ENCODE measurements around the gene FER.

DNA sequence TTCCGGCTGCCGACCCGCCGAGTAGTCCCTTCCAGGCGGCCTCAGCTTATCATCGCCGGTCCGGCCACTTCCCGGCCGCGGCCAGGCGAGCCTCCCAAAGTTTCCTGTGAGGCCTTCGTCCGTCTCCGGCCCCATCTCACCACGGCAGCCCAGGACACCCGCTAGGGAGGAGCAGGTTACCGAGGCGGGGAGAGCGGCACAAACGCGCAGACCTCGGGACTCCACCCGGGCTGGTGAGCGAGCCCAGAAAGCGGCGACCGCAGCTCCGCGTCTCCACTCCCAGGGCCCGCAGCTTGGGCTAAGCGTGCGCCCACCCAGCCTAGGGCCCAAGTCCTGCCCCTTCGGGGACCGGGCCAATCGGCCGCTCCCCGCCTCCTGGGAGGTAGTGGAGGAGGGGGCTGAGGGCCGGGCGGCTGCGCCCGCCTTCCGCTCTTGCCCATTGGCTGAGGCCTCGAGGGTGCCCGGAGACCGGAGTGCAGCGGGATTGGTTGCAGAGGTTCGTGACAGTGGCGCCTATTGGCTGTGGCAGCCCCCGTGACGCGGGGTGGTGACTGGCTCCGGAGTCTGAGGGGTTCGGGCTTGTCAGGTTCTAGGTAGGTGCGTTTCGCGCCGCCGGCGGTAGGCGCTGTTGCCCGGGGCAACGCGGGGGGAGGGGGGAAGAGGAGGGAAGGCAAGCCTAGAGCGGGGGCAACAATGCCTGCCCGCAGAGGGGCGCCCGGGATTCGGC lies 867 bp downstream of the FER start:
- TF ChIP-seq, protein P1, sequence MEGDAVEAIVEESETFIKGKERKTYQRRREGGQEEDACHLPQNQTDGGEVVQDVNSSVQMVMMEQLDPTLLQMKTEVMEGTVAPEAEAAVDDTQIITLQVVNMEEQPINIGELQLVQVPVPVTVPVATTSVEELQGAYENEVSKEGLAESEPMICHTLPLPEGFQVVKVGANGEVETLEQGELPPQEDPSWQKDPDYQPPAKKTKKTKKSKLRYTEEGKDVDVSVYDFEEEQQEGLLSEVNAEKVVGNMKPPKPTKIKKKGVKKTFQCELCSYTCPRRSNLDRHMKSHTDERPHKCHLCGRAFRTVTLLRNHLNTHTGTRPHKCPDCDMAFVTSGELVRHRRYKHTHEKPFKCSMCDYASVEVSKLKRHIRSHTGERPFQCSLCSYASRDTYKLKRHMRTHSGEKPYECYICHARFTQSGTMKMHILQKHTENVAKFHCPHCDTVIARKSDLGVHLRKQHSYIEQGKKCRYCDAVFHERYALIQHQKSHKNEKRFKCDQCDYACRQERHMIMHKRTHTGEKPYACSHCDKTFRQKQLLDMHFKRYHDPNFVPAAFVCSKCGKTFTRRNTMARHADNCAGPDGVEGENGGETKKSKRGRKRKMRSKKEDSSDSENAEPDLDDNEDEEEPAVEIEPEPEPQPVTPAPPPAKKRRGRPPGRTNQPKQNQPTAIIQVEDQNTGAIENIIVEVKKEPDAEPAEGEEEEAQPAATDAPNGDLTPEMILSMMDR (conservative IDR thresholded peaks at IDR 0.05) = no peak
- no peak for TF ChIP-seq EZH2 (IDR thresholded peaks at IDR 0.05; ENCODE audit: low read depth)
